AG10803 (cell line): ENCODE results near the gene TRIM65.
A peak's percentile ranks its signal among the peaks of the same experiment; 100 is the strongest.
"Not testable (repeated sequence)": the region's sequence is repeated elsewhere in the genome, so short reads cannot be mapped to it uniquely, and the experiment has no call there.

Experiments used
- DNase-seq: peaks from one replicate; pipeline ENCODE4 v3.0.0; 2010; ENCODE audit warnings: low read depth
- H3K4me3 ChIP-seq: 2 replicates; pipeline ENCODE4 v1.5.1; 2011; ENCODE audit warnings: mild to moderate bottlenecking, low read length, control low read depth
- TF ChIP-seq, protein P1 (sequence below): conservative IDR thresholded peaks from 2 replicates; pipeline ENCODE4 v1.5.1; 2011; ENCODE audit warnings: mild to moderate bottlenecking, low read length, control low read depth, inconsistent platforms

Gene TRIM65

GRCh38 chr17:75853433-75853832 is 43.3 kb downstream of the TRIM65 start:
- TF ChIP-seq, protein P1, sequence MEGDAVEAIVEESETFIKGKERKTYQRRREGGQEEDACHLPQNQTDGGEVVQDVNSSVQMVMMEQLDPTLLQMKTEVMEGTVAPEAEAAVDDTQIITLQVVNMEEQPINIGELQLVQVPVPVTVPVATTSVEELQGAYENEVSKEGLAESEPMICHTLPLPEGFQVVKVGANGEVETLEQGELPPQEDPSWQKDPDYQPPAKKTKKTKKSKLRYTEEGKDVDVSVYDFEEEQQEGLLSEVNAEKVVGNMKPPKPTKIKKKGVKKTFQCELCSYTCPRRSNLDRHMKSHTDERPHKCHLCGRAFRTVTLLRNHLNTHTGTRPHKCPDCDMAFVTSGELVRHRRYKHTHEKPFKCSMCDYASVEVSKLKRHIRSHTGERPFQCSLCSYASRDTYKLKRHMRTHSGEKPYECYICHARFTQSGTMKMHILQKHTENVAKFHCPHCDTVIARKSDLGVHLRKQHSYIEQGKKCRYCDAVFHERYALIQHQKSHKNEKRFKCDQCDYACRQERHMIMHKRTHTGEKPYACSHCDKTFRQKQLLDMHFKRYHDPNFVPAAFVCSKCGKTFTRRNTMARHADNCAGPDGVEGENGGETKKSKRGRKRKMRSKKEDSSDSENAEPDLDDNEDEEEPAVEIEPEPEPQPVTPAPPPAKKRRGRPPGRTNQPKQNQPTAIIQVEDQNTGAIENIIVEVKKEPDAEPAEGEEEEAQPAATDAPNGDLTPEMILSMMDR: no peak
- peak; percentile 66 for DNase-seq
- H3K4me3 ChIP-seq: no peak overlapping the region

GRCh38 chr17:75851693-75851991 is 45.1 kb downstream of the TRIM65 start:
- H3K4me3 ChIP-seq, DNase-seq: not testable (repeated sequence)

GRCh38 chr17:75850928-75851692 is 45.6 kb downstream of the TRIM65 start:
- TF ChIP-seq, protein P1: no peak
- no peak overlapping the region for H3K4me3 ChIP-seq

DNA sequence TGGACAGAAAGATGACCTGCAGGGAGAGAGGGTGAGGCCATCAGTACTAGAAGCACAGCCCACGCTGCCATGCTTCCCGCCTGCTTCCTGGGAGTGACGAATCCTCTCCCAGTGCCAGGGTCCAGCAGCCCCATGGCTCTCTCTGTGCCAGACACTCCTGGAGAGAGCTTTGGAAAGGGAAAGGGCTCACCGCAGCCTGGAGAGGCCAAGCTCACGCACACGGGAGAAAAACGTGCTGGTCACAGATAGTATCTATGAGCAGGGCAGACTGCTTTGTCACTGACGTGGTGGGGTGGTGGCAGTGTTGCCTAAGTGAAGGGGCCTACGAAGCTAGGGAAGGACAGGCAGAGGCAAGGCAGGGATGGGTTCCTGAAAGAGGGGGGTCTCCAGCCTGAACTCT is 47.0 kb downstream of the TRIM65 start:
- DNase-seq: no peak
- TF ChIP-seq, protein P1: no peak
- H3K4me3 ChIP-seq: no peak overlapping the region

More at GRCh38 chr17:75850928-75851692, 45.6 kb downstream of the TRIM65 start:
- DNase-seq: no peak

- TF ChIP-seq, protein P1: no peak
- H3K4me3 ChIP-seq: no peak overlapping the region
- DNase-seq: no peak
Measured at GRCh38 chr17:75849279-75849646, 47.5 kb downstream of the TRIM65 start.

DNA sequence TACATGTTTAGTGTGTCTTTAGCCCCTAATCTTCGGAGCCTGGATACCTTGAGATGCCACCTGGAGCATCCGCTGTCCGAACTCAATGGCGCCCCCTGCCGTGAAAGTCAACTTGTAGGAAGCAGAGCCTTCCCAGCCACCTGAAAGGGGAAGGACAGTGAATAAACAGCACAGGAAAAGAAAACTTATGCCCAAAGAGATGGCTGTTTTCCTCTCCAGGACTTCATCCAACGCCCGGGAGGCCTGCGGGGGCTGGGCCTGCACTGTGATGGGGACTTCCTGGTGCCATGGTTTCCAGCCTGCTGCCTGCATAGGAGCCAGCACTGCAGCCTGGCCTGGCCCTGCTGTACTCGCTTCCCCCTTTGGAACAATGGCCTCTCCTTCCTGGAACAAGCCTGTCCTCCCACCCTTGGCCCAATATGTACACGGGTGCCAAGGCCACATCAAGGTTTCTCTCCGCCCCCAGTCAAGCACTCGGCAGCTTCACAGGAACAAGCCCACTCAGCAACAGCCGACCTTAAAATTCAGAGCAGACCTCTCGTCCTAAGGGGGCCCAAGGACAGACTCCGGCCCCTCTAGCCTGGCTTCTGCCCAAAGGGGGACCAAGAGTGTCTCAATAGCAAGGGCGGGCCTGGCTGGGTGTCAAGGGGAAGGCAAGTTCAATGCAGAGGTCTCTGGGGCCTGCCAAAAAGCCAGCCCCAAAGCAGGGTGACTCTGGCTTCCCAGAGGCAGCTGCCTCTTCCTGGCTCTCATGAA is 48.0 kb downstream of the TRIM65 start:
- no peak overlapping the region for H3K4me3 ChIP-seq
- no peak for DNase-seq
- TF ChIP-seq, protein P1: peak; percentile 61

GRCh38 chr17:75847614-75848522 is 48.9 kb downstream of the TRIM65 start:
- TF ChIP-seq, protein P1: no peak
- DNase-seq: no peak
- H3K4me3 ChIP-seq: no peak overlapping the region
